ENCODE measurements around the gene PRSS56. TPM values are rescaled to one million over a fixed set of nuclear protein-coding genes. Genes with fewer than 3 reads are reported as not detected.

The PRSS56 gene
- total RNA-seq, 6 experiments from 2014 or later: not detected

GRCh38 chr2:232478571-232479340 is 41.4 kb upstream of the PRSS56 start:
- TF ChIP-seq, protein P1, sequence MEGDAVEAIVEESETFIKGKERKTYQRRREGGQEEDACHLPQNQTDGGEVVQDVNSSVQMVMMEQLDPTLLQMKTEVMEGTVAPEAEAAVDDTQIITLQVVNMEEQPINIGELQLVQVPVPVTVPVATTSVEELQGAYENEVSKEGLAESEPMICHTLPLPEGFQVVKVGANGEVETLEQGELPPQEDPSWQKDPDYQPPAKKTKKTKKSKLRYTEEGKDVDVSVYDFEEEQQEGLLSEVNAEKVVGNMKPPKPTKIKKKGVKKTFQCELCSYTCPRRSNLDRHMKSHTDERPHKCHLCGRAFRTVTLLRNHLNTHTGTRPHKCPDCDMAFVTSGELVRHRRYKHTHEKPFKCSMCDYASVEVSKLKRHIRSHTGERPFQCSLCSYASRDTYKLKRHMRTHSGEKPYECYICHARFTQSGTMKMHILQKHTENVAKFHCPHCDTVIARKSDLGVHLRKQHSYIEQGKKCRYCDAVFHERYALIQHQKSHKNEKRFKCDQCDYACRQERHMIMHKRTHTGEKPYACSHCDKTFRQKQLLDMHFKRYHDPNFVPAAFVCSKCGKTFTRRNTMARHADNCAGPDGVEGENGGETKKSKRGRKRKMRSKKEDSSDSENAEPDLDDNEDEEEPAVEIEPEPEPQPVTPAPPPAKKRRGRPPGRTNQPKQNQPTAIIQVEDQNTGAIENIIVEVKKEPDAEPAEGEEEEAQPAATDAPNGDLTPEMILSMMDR (IDR thresholded peaks at IDR 0.05): no peak
- Mint-ChIP-seq H3K36me3 (ENCODE audit: low read depth) (no peaks in the 10 kb centered on the region), H3K27me3 (ENCODE audit: insufficient read depth) (peaks cover 34% of the 10 kb centered on the region), H3K27ac (no peak overlapping the region), H3K4me1 (ENCODE audit: low read depth) (no peaks in the 10 kb centered on the region), H3K9me3 (no peaks in the 10 kb centered on the region), H3K4me3 (no peak overlapping the region)
- DNase-seq: no peak

DNA sequence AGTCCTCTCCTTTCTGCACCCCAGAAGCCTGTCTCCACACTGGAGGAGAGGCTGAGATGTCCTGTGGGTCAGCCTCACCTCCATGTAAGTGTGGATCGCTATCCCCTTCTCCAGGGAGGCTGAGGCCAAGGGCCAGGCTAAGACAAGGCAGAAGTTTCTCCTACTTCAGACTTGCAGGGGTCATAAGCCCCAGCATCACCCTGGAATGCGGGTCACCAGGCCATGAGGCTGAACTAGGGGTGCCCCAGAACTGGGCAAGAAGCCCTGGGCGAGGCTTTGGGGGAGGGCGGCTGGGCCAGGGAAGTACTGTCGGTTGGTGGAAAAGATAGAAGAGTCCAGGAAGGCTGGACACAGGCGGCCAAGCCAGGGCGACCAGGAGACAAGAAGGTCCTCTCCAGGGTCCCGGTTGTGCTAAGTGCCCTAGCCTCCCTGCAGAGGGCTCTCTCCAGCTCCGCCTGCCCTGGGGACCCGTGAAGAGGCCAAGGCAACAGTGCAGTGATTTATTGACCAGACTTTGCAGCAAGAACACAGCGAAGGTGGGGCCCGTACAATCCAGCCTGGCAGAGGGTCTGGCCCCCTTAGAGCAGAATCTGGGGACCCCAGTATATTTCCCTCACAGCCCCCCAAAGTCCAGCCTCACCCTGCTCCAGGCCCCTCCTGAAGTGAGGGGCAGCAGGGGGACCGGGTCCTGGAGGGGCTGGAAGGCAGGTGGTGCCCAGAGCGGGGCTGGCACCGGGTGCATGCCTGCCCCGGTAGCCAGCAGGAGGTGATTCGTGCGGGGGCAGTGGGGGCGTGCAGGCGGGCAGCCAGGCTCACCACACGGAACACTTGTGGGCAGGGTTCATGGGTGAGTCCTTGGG is 40.6 kb upstream of the PRSS56 start:
- no peak overlapping the region for H3K27ac Mint-ChIP-seq
- no peaks in the 10 kb centered on the region for H3K9me3 Mint-ChIP-seq
- peaks cover 30% of the 10 kb centered on the region for H3K27me3 Mint-ChIP-seq (ENCODE audit: insufficient read depth)
- no peaks in the 10 kb centered on the region for H3K36me3 Mint-ChIP-seq (ENCODE audit: low read depth)
- no peak overlapping the region for H3K4me3 Mint-ChIP-seq
- no peaks in the 10 kb centered on the region for H3K4me1 Mint-ChIP-seq (ENCODE audit: low read depth)
- TF ChIP-seq, protein P1 (IDR thresholded peaks at IDR 0.05): no peak
- DNase-seq: no peak

DNA sequence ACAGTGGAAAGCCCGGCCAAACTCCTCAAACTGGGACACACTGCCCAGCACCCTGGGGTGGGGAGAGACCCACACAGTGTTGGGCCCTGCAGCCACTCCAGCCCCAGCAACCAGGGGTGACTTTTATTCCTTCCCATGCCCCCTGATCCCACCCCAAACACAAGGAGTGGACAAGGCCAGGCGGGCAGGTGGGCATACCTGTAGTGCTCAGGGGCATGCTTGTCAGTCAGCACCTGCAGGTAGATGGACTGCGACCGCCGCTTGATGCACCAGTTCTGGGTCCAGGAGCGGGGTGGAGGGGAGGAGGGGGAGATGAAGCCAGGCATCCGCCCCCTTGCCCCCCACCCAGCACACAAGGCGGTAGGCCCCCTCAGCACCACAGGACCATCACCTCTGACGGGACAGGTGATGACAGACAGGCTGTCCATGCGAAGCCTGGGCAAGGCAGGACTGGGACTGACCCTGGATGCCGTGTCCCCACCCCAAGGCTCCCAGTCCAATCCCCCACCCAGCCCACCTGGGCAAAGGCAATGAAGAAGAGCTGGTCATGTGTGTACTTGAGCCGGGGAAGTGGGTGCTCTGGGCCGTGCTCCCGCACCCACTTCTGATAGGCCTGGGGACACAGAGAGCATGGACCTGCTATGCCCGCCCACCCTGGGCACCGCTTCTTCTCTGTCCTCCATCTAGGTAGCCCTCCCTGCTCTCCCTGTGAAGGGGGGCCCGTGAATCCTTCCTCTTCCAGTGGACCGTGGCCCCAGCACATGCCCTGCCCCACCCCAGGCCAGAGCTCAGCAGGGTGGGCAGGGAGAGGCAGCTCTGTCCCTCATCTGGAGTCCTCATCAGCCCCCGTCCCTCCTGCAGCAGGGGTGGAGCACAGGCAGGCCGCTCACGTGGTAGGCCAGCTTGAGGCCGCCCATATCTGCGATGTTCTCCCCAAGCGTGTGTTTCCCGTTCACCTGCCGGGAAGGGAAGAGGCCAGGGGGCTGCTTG is 39.7 kb upstream of the PRSS56 start:
- H3K4me3 Mint-ChIP-seq: no peak overlapping the region
- DNase-seq: no peak
- no peaks in the 10 kb centered on the region for H3K4me1 Mint-ChIP-seq (ENCODE audit: low read depth)
- H3K36me3 Mint-ChIP-seq (ENCODE audit: low read depth): no peaks in the 10 kb centered on the region
- no peak overlapping the region for H3K27ac Mint-ChIP-seq
- TF ChIP-seq, protein P1 (IDR thresholded peaks at IDR 0.05): no peak
- peaks cover 35% of the 10 kb centered on the region for H3K27me3 Mint-ChIP-seq (ENCODE audit: insufficient read depth)
- H3K9me3 Mint-ChIP-seq: no peaks in the 10 kb centered on the region

DNA sequence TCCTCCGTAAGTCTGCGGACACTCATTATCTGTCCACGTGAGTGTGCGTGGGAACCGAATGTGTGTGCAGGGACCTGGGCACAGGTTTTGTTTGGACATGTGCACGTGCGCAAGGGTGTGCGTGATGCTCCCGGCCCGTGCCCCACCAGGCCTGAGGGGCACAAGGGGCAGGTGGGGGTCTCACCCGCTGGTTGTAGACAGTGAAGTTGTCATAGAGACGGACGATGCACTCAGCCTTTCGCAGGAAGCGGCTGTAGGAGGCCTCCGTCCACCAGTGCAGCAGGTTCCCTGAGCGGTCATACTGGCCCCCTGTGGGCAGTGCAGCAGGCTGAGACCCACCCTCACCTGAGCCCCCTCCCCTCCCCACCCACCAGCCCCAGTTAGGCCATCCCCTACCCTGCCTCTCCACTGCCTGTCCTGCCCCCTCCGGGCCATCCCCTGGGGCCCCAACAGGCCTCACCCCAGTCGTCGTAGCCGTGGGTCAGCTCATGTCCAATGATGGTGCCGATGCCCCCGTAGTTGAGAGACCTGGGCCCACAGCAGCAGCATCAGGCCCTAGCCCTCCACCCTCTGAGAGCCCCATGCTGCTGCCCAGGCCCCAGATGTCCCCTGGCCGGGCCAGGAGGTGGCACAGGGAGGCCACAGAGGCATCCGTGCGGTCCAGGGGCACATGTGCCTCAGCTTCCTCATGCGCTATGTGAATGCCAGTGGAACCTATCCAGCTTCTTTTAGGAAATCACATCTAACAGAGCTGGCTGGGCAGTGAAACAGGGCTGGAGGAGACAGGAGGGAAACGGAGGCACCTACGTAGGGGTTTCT is 38.7 kb upstream of the PRSS56 start:
- Mint-ChIP-seq H3K27ac (no peak overlapping the region), H3K36me3 (ENCODE audit: low read depth) (no peaks in the 10 kb centered on the region), H3K4me1 (ENCODE audit: low read depth) (no peaks in the 10 kb centered on the region), H3K27me3 (ENCODE audit: insufficient read depth) (peaks cover 31% of the 10 kb centered on the region), H3K4me3 (no peak overlapping the region), H3K9me3 (no peaks in the 10 kb centered on the region)
- TF ChIP-seq, protein P1 (IDR thresholded peaks at IDR 0.05): no peak
- DNase-seq: no peak
